HUES6 (cell line): ENCODE data around the gene NCF4.

Source experiments
- H3K27ac ChIP-seq: 2 replicates; pipeline ENCODE4 v1.7.0; 2013; ENCODE audit warnings: low read depth, mild to moderate bottlenecking, low read length, inconsistent platforms
- H3K27me3 ChIP-seq: 2 replicates; pipeline ENCODE4 v1.6.1; 2013; ENCODE audit warnings: low read length; ENCODE audit not compliant: control insufficient read depth, insufficient read depth
- H3K36me3 ChIP-seq: 2 replicates; pipeline ENCODE4 v1.6.1; 2013; ENCODE audit warnings: low read length; ENCODE audit not compliant: control insufficient read depth, insufficient read depth
- H3K4me1 ChIP-seq: 2 replicates; pipeline ENCODE4 v1.6.1; 2013; ENCODE audit warnings: low read length; ENCODE audit not compliant: control insufficient read depth, insufficient read depth
- H3K4me3 ChIP-seq: 2 replicates; pipeline ENCODE4 v1.5.1; 2013; ENCODE audit warnings: low read depth, low read length
- H3K9ac ChIP-seq: one replicate; pipeline ENCODE4 v1.6.1; 2013; ENCODE audit warnings: mild to moderate bottlenecking, low read length
- H3K9me3 ChIP-seq: 2 replicates; pipeline ENCODE4 v1.6.1; 2013; ENCODE audit warnings: low read depth, low read length; ENCODE audit not compliant: control insufficient read depth, insufficient read depth

NCF4 gene

DNA sequence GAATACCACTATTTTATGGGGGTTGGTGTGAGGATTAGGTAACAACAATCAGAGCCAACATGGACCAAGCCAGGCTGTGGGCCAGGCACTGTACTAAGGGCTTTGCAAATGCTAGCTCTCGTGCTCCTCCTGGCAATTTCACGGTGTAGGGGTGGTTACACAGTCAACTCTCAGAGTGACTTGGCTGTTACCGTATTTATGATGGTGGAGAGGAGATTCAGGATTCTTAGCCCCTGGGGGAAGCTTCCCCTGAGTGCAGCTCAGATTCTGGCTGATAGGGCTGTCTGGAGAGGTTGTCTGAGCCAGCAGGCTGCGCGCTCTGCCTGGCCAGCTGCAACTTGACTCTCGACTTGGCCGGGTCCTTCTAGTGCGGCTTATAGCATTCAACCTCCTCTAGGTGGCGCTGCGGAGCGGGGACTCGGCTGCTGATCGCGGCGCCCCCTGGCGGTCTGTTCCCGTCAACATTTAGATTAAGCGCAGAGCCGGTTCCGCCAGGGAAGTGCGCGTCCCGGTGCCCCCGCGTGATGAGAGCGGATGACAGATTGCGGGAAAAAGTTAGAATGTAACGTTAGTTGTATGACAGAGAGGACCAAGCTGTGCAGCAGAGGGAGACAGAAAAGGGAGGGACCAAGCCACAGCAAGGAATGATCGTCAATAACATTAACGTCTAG is 4.5 kb upstream of the NCF4 start:
- H3K4me3 ChIP-seq: peak overlapping the region; percentile 40
- peaks cover 5% of the 10 kb centered on the region for H3K9me3 ChIP-seq
- no peaks in the 10 kb centered on the region for H3K36me3 ChIP-seq
- no peaks in the 10 kb centered on the region for H3K4me1 ChIP-seq
- H3K9ac ChIP-seq: no peak overlapping the region
- H3K27me3 ChIP-seq: peaks cover 24% of the 10 kb centered on the region
- H3K27ac ChIP-seq: no peak overlapping the region

DNA sequence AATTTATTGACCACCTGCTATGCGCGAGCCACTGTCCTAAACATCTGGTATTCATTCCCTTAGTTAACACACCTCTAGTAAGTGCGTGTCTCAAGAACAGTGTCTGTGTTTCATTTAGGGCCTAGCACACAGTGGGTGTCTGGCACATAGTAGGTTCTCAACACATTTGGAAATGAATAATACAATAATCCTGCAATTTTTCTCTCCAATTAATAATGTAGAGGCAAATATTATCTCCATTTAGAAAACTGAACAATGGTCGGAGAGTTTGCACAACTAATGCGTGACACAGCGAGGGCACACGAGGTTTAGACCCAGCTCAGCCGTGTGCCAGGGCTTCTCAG is 4.0 kb upstream of the NCF4 start:
- H3K9ac ChIP-seq: no peak overlapping the region
- H3K27ac ChIP-seq: no peak overlapping the region
- H3K9me3 ChIP-seq: peaks cover 5% of the 10 kb centered on the region
- H3K4me3 ChIP-seq: peak overlapping the region; percentile 40
- peaks cover 24% of the 10 kb centered on the region for H3K27me3 ChIP-seq
- no peaks in the 10 kb centered on the region for H3K36me3 ChIP-seq
- H3K4me1 ChIP-seq: no peaks in the 10 kb centered on the region

DNA sequence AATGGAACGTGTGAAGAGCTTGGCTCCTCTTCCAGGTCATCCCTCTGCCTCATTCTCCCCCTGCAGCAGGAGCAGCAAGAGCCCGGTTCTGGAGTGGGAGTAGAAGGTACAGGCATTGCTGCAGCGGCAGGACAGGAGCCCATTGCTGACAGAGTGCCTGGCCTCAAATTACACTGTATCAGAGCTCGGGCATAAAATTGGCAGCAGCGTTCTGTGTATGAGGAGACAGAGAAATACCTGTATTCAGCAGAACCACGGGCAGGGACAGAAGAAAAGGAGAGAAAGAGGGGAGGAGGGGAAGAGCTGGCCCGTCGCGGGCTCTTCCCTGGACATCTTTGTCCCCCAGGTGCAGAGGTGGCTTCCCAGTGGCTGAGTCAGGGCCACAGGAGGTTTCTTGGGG is 2.6 kb upstream of the NCF4 start:
- no peaks in the 10 kb centered on the region for H3K36me3 ChIP-seq
- H3K27me3 ChIP-seq: peaks cover 24% of the 10 kb centered on the region
- H3K4me3 ChIP-seq: no peak overlapping the region
- no peak overlapping the region for H3K27ac ChIP-seq
- no peaks in the 10 kb centered on the region for H3K9me3 ChIP-seq
- no peak overlapping the region for H3K9ac ChIP-seq
- no peaks in the 10 kb centered on the region for H3K4me1 ChIP-seq

DNA sequence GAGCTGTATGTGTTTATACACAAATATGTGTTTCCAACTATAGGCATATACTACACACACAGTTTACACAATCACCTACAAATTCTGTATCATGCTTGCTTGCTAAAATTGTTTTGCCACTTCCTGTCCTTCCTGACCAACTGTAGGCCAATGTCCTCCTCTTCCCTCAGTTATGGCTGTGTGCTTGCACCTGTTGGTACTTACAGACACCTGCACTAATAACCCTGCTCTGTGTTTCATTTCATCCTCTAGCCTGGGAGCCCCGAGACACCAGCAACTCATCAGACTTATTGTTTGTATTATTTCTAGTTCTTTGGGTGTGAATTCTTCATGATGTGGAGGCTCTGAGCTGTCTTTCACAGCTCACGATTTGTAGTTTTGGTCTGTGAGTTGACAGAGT is 1.8 kb upstream of the NCF4 start:
- Histone ChIP-seq H3K27ac (no peak overlapping the region), H3K9ac (no peak overlapping the region), H3K9me3 (no peaks in the 10 kb centered on the region), H3K4me3 (no peak overlapping the region), H3K36me3 (no peaks in the 10 kb centered on the region), H3K4me1 (no peaks in the 10 kb centered on the region), H3K27me3 (peaks cover 24% of the 10 kb centered on the region)

DNA sequence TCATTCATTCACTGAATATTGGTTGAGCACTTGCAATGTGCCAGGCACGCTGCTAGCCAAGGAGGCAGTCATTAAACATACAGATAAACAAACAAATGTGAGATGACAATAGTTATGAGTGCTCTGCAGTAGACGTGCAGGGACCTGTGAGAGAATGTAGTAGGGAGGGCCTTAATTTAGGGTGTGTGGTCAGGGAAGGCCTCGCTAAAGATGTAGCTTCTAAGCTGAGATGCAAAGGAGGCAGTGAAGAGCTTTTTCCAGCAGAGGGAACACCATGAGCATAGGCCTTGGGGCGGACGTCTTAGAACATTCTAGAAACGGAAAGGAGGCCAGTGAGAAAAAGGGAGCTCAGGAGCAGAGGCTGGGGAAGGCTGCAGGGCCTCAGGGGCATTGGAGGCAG is 789 bp upstream of the NCF4 start:
- Histone ChIP-seq H3K9ac (no peak overlapping the region), H3K27ac (no peak overlapping the region), H3K4me3 (no peak overlapping the region)

DNA sequence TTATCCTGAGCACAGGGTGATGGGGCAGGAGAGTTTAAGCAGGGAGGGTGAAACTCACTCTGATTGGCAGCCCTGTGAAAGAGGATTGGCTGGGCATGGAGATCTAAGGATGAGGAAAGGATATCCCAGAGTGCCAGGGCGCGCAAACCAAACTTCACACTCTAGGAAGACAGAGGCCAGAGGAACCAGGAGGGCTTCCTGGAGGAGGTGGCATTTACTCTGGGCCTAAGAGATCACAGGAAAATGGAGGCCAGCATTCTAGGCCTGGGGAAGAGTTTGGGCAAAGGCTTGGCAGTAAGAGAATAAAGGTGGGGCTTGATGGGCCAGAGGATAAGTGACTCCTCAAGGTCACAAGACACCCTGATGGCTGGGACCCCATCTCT is 377 bp upstream of the NCF4 start:
- Histone ChIP-seq H3K9ac (no peak overlapping the region), H3K27me3 (peaks cover 24% of the 10 kb centered on the region), H3K4me1 (no peaks in the 10 kb centered on the region), H3K36me3 (no peaks in the 10 kb centered on the region), H3K9me3 (no peaks in the 10 kb centered on the region), H3K4me3 (no peak overlapping the region), H3K27ac (no peak overlapping the region)

More for the DNA sequence above, 789 bp upstream of the NCF4 start:
- Histone ChIP-seq H3K36me3 (no peaks in the 10 kb centered on the region), H3K4me1 (no peaks in the 10 kb centered on the region), H3K9me3 (no peaks in the 10 kb centered on the region), H3K27me3 (peaks cover 24% of the 10 kb centered on the region)

DNA sequence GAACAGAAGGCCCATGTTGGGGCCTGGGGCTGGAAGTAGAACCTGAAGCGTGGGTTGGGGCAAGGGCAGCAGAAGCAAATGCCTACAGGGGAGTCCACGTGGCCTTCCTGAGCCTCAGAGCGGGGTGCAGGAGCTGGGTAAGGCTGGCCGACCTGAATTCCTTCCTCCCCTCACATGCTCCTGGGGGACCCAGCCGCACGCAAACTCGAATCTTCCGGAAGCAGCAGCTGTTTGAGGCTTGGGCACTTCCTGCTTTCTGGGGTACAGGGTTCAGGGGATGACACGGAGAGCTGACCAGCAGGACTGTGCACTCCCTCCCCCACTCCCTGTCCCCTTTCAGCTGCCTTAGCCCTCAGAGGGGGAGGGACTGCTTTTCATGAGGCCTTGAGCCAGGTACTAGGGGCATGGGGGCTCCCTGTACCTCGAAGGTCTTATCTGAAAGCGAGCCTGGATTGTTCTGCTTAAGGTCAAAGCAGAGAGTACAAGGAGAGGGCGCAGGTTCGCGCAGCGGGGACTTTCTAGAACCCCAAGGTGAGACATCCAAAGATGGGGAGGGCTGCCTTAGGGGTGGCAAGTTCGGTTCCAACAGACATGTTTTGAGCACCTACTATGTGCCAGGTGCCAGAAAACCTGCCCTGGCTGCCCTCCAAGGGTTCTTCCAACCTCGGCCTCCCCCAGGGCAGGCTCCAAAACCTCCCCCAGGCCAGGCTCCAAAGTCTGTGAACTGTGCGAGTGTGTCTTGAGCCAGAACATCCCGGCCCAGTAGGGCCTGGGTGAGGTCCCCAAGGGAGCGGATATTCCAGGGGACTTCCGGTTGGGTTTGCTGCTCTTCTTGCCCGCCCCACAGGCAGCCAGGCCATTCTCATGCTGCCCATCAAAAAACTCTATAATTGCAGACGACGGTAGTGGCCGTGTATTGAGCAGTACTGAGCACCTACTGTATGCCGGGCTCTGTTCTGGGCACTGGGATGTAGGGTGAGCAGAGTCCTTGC is 1.7 kb downstream of the NCF4 start:
- Histone ChIP-seq H3K27me3 (peaks cover 29% of the 10 kb centered on the region), H3K27ac (no peak overlapping the region), H3K9me3 (no peaks in the 10 kb centered on the region), H3K9ac (no peak overlapping the region), H3K36me3 (no peaks in the 10 kb centered on the region), H3K4me3 (no peak overlapping the region), H3K4me1 (no peaks in the 10 kb centered on the region)

DNA sequence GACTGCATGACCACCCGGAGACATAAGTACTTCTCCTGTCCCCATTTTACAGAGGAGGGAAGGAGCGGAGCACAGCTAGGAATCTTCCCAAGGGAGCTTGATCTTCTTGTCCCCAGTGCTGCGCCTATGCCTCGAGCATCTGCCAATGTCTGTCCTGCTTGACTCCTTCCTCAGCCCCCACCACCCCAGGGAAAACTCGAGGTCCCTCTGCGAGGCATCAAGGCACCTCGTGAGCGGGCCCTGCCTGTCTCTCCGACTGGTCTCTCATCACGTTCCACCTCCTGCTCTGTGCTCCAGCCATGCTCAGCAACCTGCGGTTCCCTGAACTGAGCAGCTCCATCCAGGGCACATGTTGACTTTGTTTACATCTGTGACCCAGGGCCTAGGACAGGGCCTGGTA is 2.5 kb downstream of the NCF4 start:
- H3K9me3 ChIP-seq: no peaks in the 10 kb centered on the region
- peaks cover 26% of the 10 kb centered on the region for H3K27me3 ChIP-seq
- H3K36me3 ChIP-seq: no peaks in the 10 kb centered on the region
- no peak overlapping the region for H3K9ac ChIP-seq
- no peaks in the 10 kb centered on the region for H3K4me1 ChIP-seq
- no peak overlapping the region for H3K27ac ChIP-seq
- H3K4me3 ChIP-seq: no peak overlapping the region

DNA sequence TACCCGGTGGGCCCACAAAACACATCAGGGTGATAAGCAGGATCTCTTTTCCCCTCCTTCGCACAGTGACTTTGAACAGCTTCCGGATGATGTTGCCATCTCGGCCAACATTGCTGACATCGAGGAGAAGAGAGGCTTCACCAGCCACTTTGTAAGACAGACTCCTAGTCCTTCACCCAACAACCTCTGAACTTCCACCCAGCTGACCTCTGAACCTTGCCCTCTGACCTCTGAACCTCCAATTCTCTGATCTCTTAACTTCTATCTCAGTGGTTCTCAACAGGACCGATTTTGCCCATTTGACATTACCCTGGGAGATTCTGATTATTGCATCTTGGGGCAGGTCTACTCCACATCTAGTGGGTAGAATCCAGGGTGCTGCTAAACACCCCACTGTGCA is 3.2 kb downstream of the NCF4 start:
- H3K36me3 ChIP-seq: no peaks in the 10 kb centered on the region
- H3K9ac ChIP-seq: no peak overlapping the region
- H3K9me3 ChIP-seq: no peaks in the 10 kb centered on the region
- H3K4me1 ChIP-seq: no peaks in the 10 kb centered on the region
- H3K27me3 ChIP-seq: peaks cover 21% of the 10 kb centered on the region
- H3K4me3 ChIP-seq: no peak overlapping the region
- H3K27ac ChIP-seq: no peak overlapping the region

DNA sequence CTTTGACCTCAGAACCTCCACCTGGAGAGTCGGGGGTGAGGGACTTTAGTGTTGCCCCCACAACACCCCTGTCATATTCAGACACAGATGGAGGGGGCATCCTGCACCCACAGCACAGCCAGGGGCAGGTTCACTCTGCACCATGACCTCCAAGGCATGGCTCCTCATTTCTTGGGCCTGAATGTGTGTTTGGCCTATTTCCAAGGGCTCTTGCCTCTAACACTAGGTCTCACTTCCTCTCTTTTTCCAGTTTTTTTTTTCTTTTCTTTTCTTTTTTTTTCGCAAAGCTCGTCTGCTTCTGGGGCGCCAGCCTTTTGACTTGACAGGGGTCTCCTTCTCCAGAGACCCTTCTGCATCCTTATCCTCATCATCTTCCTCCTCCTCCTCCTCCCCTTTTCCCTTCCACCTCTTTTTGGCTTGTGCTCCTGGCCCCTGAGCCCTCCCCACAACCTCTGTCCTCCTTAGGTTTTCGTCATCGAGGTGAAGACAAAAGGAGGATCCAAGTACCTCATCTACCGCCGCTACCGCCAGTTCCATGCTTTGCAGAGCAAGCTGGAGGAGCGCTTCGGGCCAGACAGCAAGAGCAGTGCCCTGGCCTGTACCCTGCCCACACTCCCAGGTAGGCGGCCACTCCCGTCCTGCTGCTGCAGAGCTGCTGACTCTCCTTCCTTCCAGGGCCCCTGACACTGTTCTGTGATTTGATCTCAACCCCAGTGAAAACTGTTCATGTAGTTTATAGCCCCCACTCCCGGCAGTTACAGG is 3.8 kb downstream of the NCF4 start:
- no peaks in the 10 kb centered on the region for H3K4me1 ChIP-seq
- peaks cover 21% of the 10 kb centered on the region for H3K27me3 ChIP-seq
- no peak overlapping the region for H3K9ac ChIP-seq
- H3K36me3 ChIP-seq: no peaks in the 10 kb centered on the region
- H3K9me3 ChIP-seq: no peaks in the 10 kb centered on the region
- no peak overlapping the region for H3K4me3 ChIP-seq
- no peak overlapping the region for H3K27ac ChIP-seq

DNA sequence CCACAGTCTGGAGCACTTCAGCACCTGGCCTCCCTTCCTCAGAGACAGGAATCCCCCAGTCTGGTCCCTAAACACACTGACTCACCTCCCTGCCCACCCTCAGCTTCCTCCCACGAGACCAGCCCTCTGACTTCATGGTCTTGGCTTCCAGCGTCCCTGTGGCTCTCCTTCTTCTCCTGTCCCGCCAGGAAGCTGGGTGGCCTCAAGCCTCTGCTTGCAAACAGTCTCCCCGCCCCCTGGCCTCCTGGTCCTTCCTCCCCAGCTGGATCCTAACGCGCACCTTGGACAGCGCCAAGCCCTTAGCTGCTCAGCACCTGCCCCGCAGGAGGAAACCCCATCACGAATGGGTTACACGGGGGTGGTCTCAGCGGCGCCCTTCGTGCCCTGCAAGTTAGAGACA is 4.5 kb downstream of the NCF4 start:
- Histone ChIP-seq H3K9ac (no peak overlapping the region), H3K9me3 (no peaks in the 10 kb centered on the region), H3K36me3 (no peaks in the 10 kb centered on the region), H3K4me1 (no peaks in the 10 kb centered on the region), H3K27me3 (peaks cover 21% of the 10 kb centered on the region), H3K4me3 (no peak overlapping the region), H3K27ac (no peak overlapping the region)
